Ovary (tissue), 9 donors: Measurements from ENCODE around the gene MAP2K5. TPM values are rescaled to one million over a fixed set of nuclear protein-coding genes. Genes with fewer than 3 reads are reported as not detected.

Experiments
- DNase-seq, 5 donors: peaks; one replicate each; pipeline ENCODE4 v3.0.0-alpha.2; 2019 to 2020
- H3K27ac ChIP-seq, 2 donors: fragments of 200-600 bp; one replicate each; pipeline versions ENCODE4 v1.5.1 to v1.8.0; 2019 to 2022
- H3K27me3 ChIP-seq: fragments of 200-600 bp; one replicate; pipeline ENCODE4 v1.8.0; 2022
- H3K36me3 ChIP-seq: fragments of 200-600 bp; sonication (generic); one replicate; pipeline ENCODE4 v1.5.1; 2019
- H3K4me1 ChIP-seq: one replicate; pipeline ENCODE4 v1.8.1; 2013; ENCODE audit warnings: mild to moderate bottlenecking, moderate library complexity; ENCODE audit not compliant: insufficient read depth
- H3K4me3 ChIP-seq: fragments of 200-600 bp; sonication (generic); one replicate; pipeline ENCODE4 v1.5.1; 2017
- H3K9me3 ChIP-seq, 2 donors: fragments of 200-600 bp in 1 of 2; sonication (generic) in 1 of 2; one replicate each; pipeline versions ENCODE4 v1.5.1 to v1.8.1; 2013 to 2019; ENCODE audit warnings: mild to moderate bottlenecking in 1 of 2, moderate library complexity in 1 of 2
- CTCF ChIP-seq, 3 donors: fragments of 450-650 bp in 2 of 3; fragments of 200-600 bp in 1 of 3; IDR thresholded peaks; one replicate each; pipeline versions ENCODE4 v1.5.1 to v1.8.0; 2016 to 2022; ENCODE audit warnings: antibody characterized with exemption in 3 of 3, mild to moderate bottlenecking in 1 of 3
- EP300 ChIP-seq: sonication (generic); formaldehyde crosslinking; IDR thresholded peaks from one replicate; pipeline ENCODE4 v1.6.1; 2017; ENCODE audit warnings: antibody characterized with exemption
- POLR2A ChIP-seq: fragments of 450-650 bp; IDR thresholded peaks from one replicate; pipeline ENCODE4 v1.6.1; 2017; ENCODE audit warnings: antibody characterized with exemption, mild to moderate bottlenecking, moderate library complexity
- whole genome bisulfite sequencing, 3 donors: extraction: QIAGEN DNeasy Blood & Tissue Kit in 1 of 3; methylation state at CpG; one replicate each; pipeline versions ENCODE4 v1.1.5 to v1.1.7; 2013 to 2017; 5-methylcytosine and 5-hydroxymethylcytosine counted together
- intact Hi-C, 4 donors: fragments of 100-400 bp; cut with DNase I; formaldehyde crosslinking; loops; one replicate each; pipeline versions ENCODE4 v1.11.0 to v1.15.1; 2022 to 2023
- polyA plus RNA-seq, 2 donors: library from polyadenylated mRNA; stranded (reverse); fragments of 200-250 nt in 1 of 2; fragments of 350-450 nt in 1 of 2; fragmentation: Illumina TruSeq in 1 of 2; extraction: RNeasy Lipid Tissue Mini Kit (QIAGEN cat#74804) in 1 of 2; gene quantifications; one replicate each; pipeline ENCODE4 v1.2.3, GENCODE V29; 2013 to 2014
- total RNA-seq, 7 donors: library from RNA; depleted of rRNA in 2 of 7; stranded (reverse); fragments of >200 nt in 2 of 7; fragmentation: NEBNext Ultra II Directional in 3 of 7; extraction: Animal tissue kit (Norgen Biotek cat#: 25700) in 3 of 7; gene quantifications; one replicate each; pipeline versions ENCODE4 v1.1.0 to v1.2.4, GENCODE V29; 2016 to 2023
- donor health status: DM: no; HTN: no; CAD: no; lungs with moderate emphysema.
- donor health status: DM: no; HTN: no; CAD: no.
- donor health status: Bipolar disorder and iron deficiency.
- donor health status: DM: yes; HTN: yes; CAD: no.
- donor health status: DM: no; HTN: no; CAD: no.
- donor health status: DM: yes; HTN: yes; CAD: no.

Gene MAP2K5
- total and polyA plus RNA-seq, 9 donors: 4.0 to 39.8 (median 23.2) TPM

GRCh38 chr15:67594770-67595169, 52.3 kb downstream of the MAP2K5 start:
- Histone ChIP-seq H3K27me3 (no peaks in the 10 kb centered on the region), H3K4me3 (no peak overlapping the region), H3K4me1 (no peaks in the 10 kb centered on the region), H3K36me3 (no peaks in the 10 kb centered on the region), H3K27ac (no peak overlapping the region), H3K9me3 (no peaks in the 10 kb centered on the region)
- intact Hi-C loops: no loop called here
- TF ChIP-seq POLR2A (no peak), EP300 (no peak), CTCF (IDR thresholded peaks at IDR 0.05) (no peak)
- no peak for DNase-seq

GRCh38 chr15:67595572-67595971, 53.1 kb downstream of the MAP2K5 start:
- no peaks in the 10 kb centered on the region for H3K4me1 ChIP-seq
- no peak for DNase-seq
- intact Hi-C loops: no loop called here

GRCh38 chr15:67601073-67601472, 58.6 kb downstream of the MAP2K5 start:
- no peak overlapping the region for H3K4me3 ChIP-seq
- TF ChIP-seq CTCF (IDR thresholded peaks at IDR 0.05) (no peak), EP300 (no peak), POLR2A (no peak)
- intact Hi-C loops: no loop called here
- DNase-seq: no peak
- no peaks in the 10 kb centered on the region for H3K9me3 ChIP-seq
- H3K4me1 ChIP-seq: no peaks in the 10 kb centered on the region
- no peaks in the 10 kb centered on the region for H3K27me3 ChIP-seq
- no peaks in the 10 kb centered on the region for H3K36me3 ChIP-seq
- 49 to 73% (median 60%) methylated on average over 2 of the region's 2 CpGs for WGBS, 3 donors
- H3K27ac ChIP-seq: no peak overlapping the region

More at GRCh38 chr15:67595572-67595971, 53.1 kb downstream of the MAP2K5 start:
- TF ChIP-seq CTCF (IDR thresholded peaks at IDR 0.05): no peak
- no peak for TF ChIP-seq POLR2A
- no peak for TF ChIP-seq EP300
- Histone ChIP-seq H3K27ac (no peak overlapping the region), H3K4me3 (no peak overlapping the region), H3K9me3 (no peaks in the 10 kb centered on the region), H3K27me3 (no peaks in the 10 kb centered on the region), H3K36me3 (no peaks in the 10 kb centered on the region)

GRCh38 chr15:67603063-67603462, 60.6 kb downstream of the MAP2K5 start:
- Histone ChIP-seq H3K36me3 (no peaks in the 10 kb centered on the region), H3K4me1 (no peaks in the 10 kb centered on the region), H3K9me3 (no peaks in the 10 kb centered on the region), H3K27ac (no peak overlapping the region), H3K4me3 (no peak overlapping the region), H3K27me3 (no peaks in the 10 kb centered on the region)
- intact Hi-C loops: no loop called here
- no peak for DNase-seq
- TF ChIP-seq EP300: no peak
- no peak for TF ChIP-seq CTCF (IDR thresholded peaks at IDR 0.05)
- TF ChIP-seq POLR2A: no peak
- WGBS, 3 donors: 95 to 98% (median 96%) methylated on average over 4 of the region's 4 CpGs

- H3K27me3 ChIP-seq: no peaks in the 10 kb centered on the region
- H3K4me1 ChIP-seq: no peaks in the 10 kb centered on the region
- no peak for DNase-seq
- intact Hi-C loops: no loop called here
- 88 to 98% (median 98%) methylated on average over 2 of the region's 2 CpGs for WGBS, 3 donors
- H3K9me3 ChIP-seq: no peaks in the 10 kb centered on the region
- H3K4me3 ChIP-seq: no peak overlapping the region
- no peak overlapping the region for H3K27ac ChIP-seq
- H3K36me3 ChIP-seq: no peaks in the 10 kb centered on the region
- no peak for TF ChIP-seq POLR2A
- TF ChIP-seq EP300: no peak
- no peak for TF ChIP-seq CTCF (IDR thresholded peaks at IDR 0.05)
Observed at GRCh38 chr15:67605871-67606270, 63.4 kb downstream of the MAP2K5 start.
